GM10266 (cell line): ENCODE results near the gene C10orf62.
"Not testable (repeated sequence)": the region's sequence is repeated elsewhere in the genome, so short reads cannot be mapped to it uniquely, and the experiment has no call there.

ENCODE experiments used
- DNase-seq: peaks from one replicate; pipeline ENCODE4 v3.0.0; 2012; ENCODE audit errors: extremely low spot score
- CTCF ChIP-seq: IDR thresholded peaks from 2 replicates; pipeline ENCODE4 v1.5.1; 2012; ENCODE audit warnings: mild to moderate bottlenecking, low read depth; ENCODE audit not compliant: control insufficient read depth, insufficient read depth; ENCODE audit errors: missing control alignments

The C10orf62 gene

GRCh38 chr10:97547962-97548361 lies 41.6 kb upstream of the C10orf62 start:
- no peak for TF ChIP-seq CTCF
- no peak for DNase-seq

- DNase-seq = no peak
- TF ChIP-seq CTCF = no peak
These were observed 40.6 kb upstream of the C10orf62 start for GRCh38 chr10:97548828-97549455.

GRCh38 chr10:97549587-97550322 lies 39.8 kb upstream of the C10orf62 start:
- no peak for DNase-seq
- TF ChIP-seq CTCF = no peak

- no peak for TF ChIP-seq CTCF
These were observed 39.0 kb upstream of the C10orf62 start for GRCh38 chr10:97550336-97551149.

GRCh38 chr10:97551271-97551670 lies 38.2 kb upstream of the C10orf62 start:
- DNase-seq = no peak
- no peak for TF ChIP-seq CTCF

More at GRCh38 chr10:97550336-97551149, 39.0 kb upstream of the C10orf62 start:
- DNase-seq = no peak

GRCh38 chr10:97553575-97554031 lies 35.9 kb upstream of the C10orf62 start:
- peak; percentile 60 for DNase-seq
- peak; percentile 77 for TF ChIP-seq CTCF

GRCh38 chr10:97554336-97554735 lies 35.2 kb upstream of the C10orf62 start:
- DNase-seq = not testable (repeated sequence)

- not testable (repeated sequence) for DNase-seq
These were observed 34.0 kb upstream of the C10orf62 start for GRCh38 chr10:97555541-97555940.

- DNase-seq = not testable (repeated sequence)
These were observed 28.7 kb upstream of the C10orf62 start for GRCh38 chr10:97560731-97561381.

- DNase-seq = not testable (repeated sequence)
These were observed 28.0 kb upstream of the C10orf62 start for GRCh38 chr10:97561386-97562077.

GRCh38 chr10:97562329-97562728 lies 27.2 kb upstream of the C10orf62 start:
- not testable (repeated sequence) for DNase-seq
